RPMI7951 (cell line): ENCODE data around the gene DDX10. TPM values are rescaled to one million over a fixed set of nuclear protein-coding genes. Genes with fewer than 3 reads are reported as not detected.
"Not testable (repeated sequence)": the region's sequence is repeated elsewhere in the genome, so short reads cannot be mapped to it uniquely, and the experiment has no call there.

Experiments used
- DNase-seq: peaks from one replicate; pipeline ENCODE4 v3.0.0-alpha.2; 2012; ENCODE audit warnings: low read depth
- total RNA-seq: library from RNA; depleted of rRNA; stranded (reverse); fragments of >200 nt; shearing (Covaris generic); gene quantifications from 2 replicates; pipeline ENCODE4 v1.2.3, GENCODE V29; 2014; rRNA removed

DDX10 gene
- 25.1 and 26.8 TPM in 2 replicates for total RNA-seq

GRCh38 chr11:108664730-108665525 is at the start of gene DDX10:
Gene DDX10 (plus strand): TSS chr11:108665069. CDS start chr11:108665154, 85 bp downstream.
- peak; percentile 97 for DNase-seq

GRCh38 chr11:108616549-108616948 is 48.3 kb upstream of the DDX10 start:
- DNase-seq, result peak; percentile 84

GRCh38 chr11:108617055-108617454 is 47.8 kb upstream of the DDX10 start:
- no peak for DNase-seq

GRCh38 chr11:108618529-108618928 is 46.3 kb upstream of the DDX10 start:
- DNase-seq, result no peak

GRCh38 chr11:108620958-108621772 is 43.7 kb upstream of the DDX10 start:
- peak; percentile 33 for DNase-seq

- no peak for DNase-seq
These were observed 42.5 kb upstream of the DDX10 start for GRCh38 chr11:108622341-108622740.

GRCh38 chr11:108624196-108624925 is 40.5 kb upstream of the DDX10 start:
- no peak for DNase-seq

GRCh38 chr11:108628326-108628725 is 36.5 kb upstream of the DDX10 start:
- DNase-seq, result no peak

GRCh38 chr11:108628812-108629211 is 36.1 kb upstream of the DDX10 start:
- no peak for DNase-seq

GRCh38 chr11:108629274-108629673 is 35.6 kb upstream of the DDX10 start:
- DNase-seq, result no peak

GRCh38 chr11:108632041-108632704 is 32.7 kb upstream of the DDX10 start:
- DNase-seq, result peak; percentile 30

- DNase-seq, result no peak
These were observed 29.8 kb upstream of the DDX10 start for GRCh38 chr11:108635106-108635505.

- DNase-seq, result no peak
These were observed 28.6 kb upstream of the DDX10 start for GRCh38 chr11:108636222-108636621.

- no peak for DNase-seq
These were observed 25.7 kb upstream of the DDX10 start for GRCh38 chr11:108639146-108639545.

- not testable (repeated sequence) for DNase-seq
These were observed 23.1 kb upstream of the DDX10 start for GRCh38 chr11:108641752-108642151.

GRCh38 chr11:108643974-108644373 is 20.9 kb upstream of the DDX10 start:
- no peak for DNase-seq

GRCh38 chr11:108645970-108646369 is 18.9 kb upstream of the DDX10 start:
- no peak for DNase-seq

- DNase-seq, result no peak
These were observed 17.5 kb upstream of the DDX10 start for GRCh38 chr11:108647387-108647700.

- peak; percentile 92 for DNase-seq
These were observed 17.0 kb upstream of the DDX10 start for GRCh38 chr11:108647701-108648527.

- no peak for DNase-seq
These were observed 16.4 kb upstream of the DDX10 start for GRCh38 chr11:108648528-108648885.

- not testable (repeated sequence) for DNase-seq
These were observed 10.8 kb upstream of the DDX10 start for GRCh38 chr11:108654100-108654499.
